ENCODE results near the gene ARHGAP9. TPM values are rescaled to one million over a fixed set of nuclear protein-coding genes. Genes with fewer than 3 reads are reported as not detected.

The ARHGAP9 gene
- total RNA-seq, 1 experiment from 2014 or later = 3.6 TPM

- TF ChIP-seq ATF3 (CRISPR knock-in tag; conservative IDR thresholded peaks at IDR 0.05) (peak; percentile 96), SP1 (CRISPR knock-in tag; conservative IDR thresholded peaks at IDR 0.05) (peak; percentile 42; the same call in 1 of the 2 replicates), ZNF138 (CRISPR knock-in tag; conservative IDR thresholded peaks at IDR 0.05) (no peak), ZNF532 (CRISPR knock-in tag; IDR thresholded peaks at IDR 0.05; ENCODE audit: borderline replicate concordance) (peak; percentile 71; the same call in 1 of the 2 replicates), MAX (CRISPR knock-in tag; IDR thresholded peaks at IDR 0.05) (peak; percentile 96), FOXK1 (CRISPR knock-in tag; IDR thresholded peaks at IDR 0.05) (peak; percentile 86), GABPB1 (CRISPR knock-in tag; IDR thresholded peaks at IDR 0.05) (peak; percentile 100)
These were observed 8.1 kb upstream of the ARHGAP9 start, which contains the start of gene MARS1 (continued) for GRCh38 chr12:57487597-57488401.

- Mint-ChIP-seq H3K4me3 (peak overlapping the region; percentile 99), H3K36me3 (peaks cover 41% of the 10 kb centered on the region), H3K27ac (peak overlapping the region; percentile 6; the same call in 1 of the 2 replicates), H3K4me1 (peaks cover 15% of the 10 kb centered on the region), H3K27me3 (ENCODE audit: low read depth) (no peaks in the 10 kb centered on the region; the same call in 1 of the 2 replicates), H3K9me3 (no peaks in the 10 kb centered on the region)
- TF ChIP-seq MYBL2 (CRISPR knock-in tag; IDR thresholded peaks at IDR 0.05) (no peak), JUN (CRISPR knock-in tag; IDR thresholded peaks at IDR 0.05) (no peak), ZSCAN18 (CRISPR knock-in tag; IDR thresholded peaks at IDR 0.05) (no peak)
- ATAC-seq (0 out of 2 replicates have a peak, but pooled peaks have one; percentile 3), DNase-seq (ENCODE audit: low spot score) (no peak)
- ChIA-PET POLR2A (interaction anchor here (0.7 to 1.1 kb wide), 3 partner anchors 11 to 59 kb away, joined by 3 to 8 read pairs (median 3); no protein-coding TSS in a partner anchor), CTCF (interaction anchor here (0.7 to 1.4 kb wide), 4 partner anchors 11 to 400 kb away, joined by 3 to 11 read pairs (median 5); no protein-coding TSS in a partner anchor)
These were observed 7.5 kb upstream of the ARHGAP9 start for GRCh38 chr12:57487055-57487596.

- H3K27ac Mint-ChIP-seq = no peak overlapping the region
- H3K9me3 Mint-ChIP-seq = no peaks in the 10 kb centered on the region
- no peak for DNase-seq (ENCODE audit: low spot score)
- no peak for ATAC-seq
- peaks cover 25% of the 10 kb centered on the region for H3K4me1 Mint-ChIP-seq
- CTCF ChIA-PET = interaction anchor here (0.9 to 1.2 kb wide), 2 partner anchors 9 to 27 kb away, joined by 4 read pairs; partner anchors contain the start of gene GLI1
- POLR2A ChIA-PET = interaction anchor here (0.6 to 0.7 kb wide), 2 partner anchors 85 to 95 kb away, joined by 5 to 7 read pairs; no protein-coding TSS in a partner anchor
- peaks cover 7% of the 10 kb centered on the region for H3K27me3 Mint-ChIP-seq (ENCODE audit: low read depth)
- peaks cover 26% of the 10 kb centered on the region for H3K36me3 Mint-ChIP-seq
- H3K4me3 Mint-ChIP-seq = no peak overlapping the region
- TF ChIP-seq ETV6 (CRISPR knock-in tag; IDR thresholded peaks at IDR 0.05) (no peak), E2F4 (CRISPR knock-in tag; IDR thresholded peaks at IDR 0.05; ENCODE audit: borderline replicate concordance, low read depth) (no peak), NFATC4 (CRISPR knock-in tag; IDR thresholded peaks at IDR 0.05) (no peak), FOXJ3 (CRISPR knock-in tag; IDR thresholded peaks at IDR 0.05; ENCODE audit: borderline replicate concordance) (no peak), ZNF671 (CRISPR knock-in tag; IDR thresholded peaks at IDR 0.05) (no peak), ZNF396 (CRISPR knock-in tag; IDR thresholded peaks at IDR 0.05; ENCODE audit: borderline replicate concordance) (no peak), ZNF532 (CRISPR knock-in tag; IDR thresholded peaks at IDR 0.05; ENCODE audit: borderline replicate concordance) (no peak), GTF2I (CRISPR knock-in tag; conservative IDR thresholded peaks at IDR 0.05) (no peak), ZMAT4 (CRISPR knock-in tag; IDR thresholded peaks at IDR 0.05) (no peak), ZBTB21 (CRISPR knock-in tag; IDR thresholded peaks at IDR 0.05; ENCODE audit: borderline replicate concordance) (no peak)
These were observed 6.0 kb upstream of the ARHGAP9 start for GRCh38 chr12:57485695-57486094.
